Common myeloid progenitor, CD34-positive (primary cell): Measurements from ENCODE around the gene PLPPR1.

Experiments
- CTCF ChIA-PET: fragments of 350-600 bp; sonication (Branson Sonifier 250); formaldehyde crosslinking; loops from one replicate; lab custom pipeline; 2021; ENCODE audit warnings: antibody characterized with exemption; lab: Charles Lee
- POLR2A ChIA-PET: fragments of 350-600 bp; sonication (Branson Sonifier 250); formaldehyde crosslinking; loops from one replicate; lab custom pipeline; 2021; ENCODE audit warnings: antibody characterized with exemption; lab: Charles Lee
- DNase-seq, 3 donors: peaks; one replicate each; pipeline versions ENCODE4 v3.0.0 to v3.0.0-alpha.2; 2013
- H3K27ac ChIP-seq, 2 experiments: 1 replicate in 1 of 2; 2 replicates in 1 of 2; pipeline ENCODE4 v1.7.0; 2013; ENCODE audit warnings: inconsistent platforms in 2 of 2, low read length in 2 of 2, mild to moderate bottlenecking in 2 of 2, low read depth in 1 of 2, moderate library complexity in 1 of 2; ENCODE audit not compliant: severe bottlenecking in 2 of 2, insufficient read depth in 1 of 2, poor library complexity in 1 of 2
- H3K27me3 ChIP-seq, 5 experiments: replicated peaks in 2 of 5; 1 replicate in 3 of 5; 2 replicates in 2 of 5; pipeline versions ENCODE4 v1.6.1 to v1.7.0; 2013; ENCODE audit warnings: low read length in 4 of 5, mild to moderate bottlenecking in 2 of 5, moderate library complexity in 2 of 5, inconsistent platforms in 1 of 5; ENCODE audit not compliant: insufficient read depth in 5 of 5, control insufficient read depth in 4 of 5
- H3K36me3 ChIP-seq, 4 experiments: 1 replicate in 2 of 4; 2 replicates in 2 of 4; pipeline versions ENCODE4 v1.6.1 to v1.7.0; 2013; ENCODE audit warnings: low read length in 3 of 4, control low read depth in 1 of 4, mild to moderate bottlenecking in 1 of 4; ENCODE audit not compliant: control insufficient read depth in 4 of 4, insufficient read depth in 4 of 4
- H3K4me1 ChIP-seq, 4 experiments: 1 replicate in 3 of 4; 2 replicates in 1 of 4; pipeline versions ENCODE4 v1.6.1 to v1.7.1; 2013; ENCODE audit warnings: low read length in 3 of 4, mild to moderate bottlenecking in 3 of 4, control low read depth in 1 of 4, inconsistent platforms in 1 of 4, moderate library complexity in 1 of 4; ENCODE audit not compliant: control insufficient read depth in 4 of 4, insufficient read depth in 4 of 4; ENCODE audit errors: control extremely low read depth in 1 of 4
- H3K4me3 ChIP-seq, 7 experiments: 1 replicate in 4 of 7; 2 replicates in 3 of 7; pipeline versions ENCODE4 v1.5.1 to v1.7.0; 2013; ENCODE audit warnings: mild to moderate bottlenecking in 7 of 7, low read length in 6 of 7, moderate library complexity in 6 of 7, inconsistent platforms in 2 of 7, low read depth in 2 of 7, control low read depth in 1 of 7; ENCODE audit not compliant: insufficient read depth in 4 of 7, control insufficient read depth in 1 of 7; ENCODE audit errors: extremely low read depth in 1 of 7
- H3K9me3 ChIP-seq, 5 experiments: 1 replicate in 4 of 5; 2 replicates in 1 of 5; pipeline versions ENCODE4 v1.6.1 to v1.7.1; 2013; ENCODE audit warnings: low read length in 4 of 5, mild to moderate bottlenecking in 2 of 5, inconsistent platforms in 1 of 5, low read depth in 1 of 5, moderate library complexity in 1 of 5; ENCODE audit not compliant: control insufficient read depth in 4 of 5, insufficient read depth in 2 of 5; ENCODE audit errors: control extremely low read depth in 1 of 5
- WGBS: methylation state at CpG from one replicate; pipeline ENCODE4 v1.1.5; 2013; ENCODE audit not compliant: insufficient coverage; 5-methylcytosine and 5-hydroxymethylcytosine counted together

PLPPR1 gene

DNA sequence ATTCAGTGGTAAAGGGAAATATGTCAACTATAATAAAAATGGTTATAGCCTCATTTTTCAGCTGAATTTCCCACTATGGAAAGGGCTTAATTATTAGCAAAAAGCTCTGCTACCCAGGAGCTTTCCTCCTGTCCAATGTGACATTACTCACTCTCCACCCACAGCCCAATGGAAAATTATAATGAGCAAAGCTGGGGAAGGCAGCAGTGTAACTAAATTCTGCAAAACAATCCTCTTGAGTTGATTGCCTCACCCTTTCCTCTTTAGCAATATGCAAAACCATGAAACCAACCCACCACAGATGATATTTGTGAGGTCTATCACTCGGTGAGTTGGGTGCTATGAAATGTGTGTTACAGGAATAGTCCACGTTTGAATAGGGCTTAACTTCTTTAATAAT is 14.0 kb upstream of the PLPPR1 start:
- Histone ChIP-seq H3K4me1 (no peaks in the 10 kb centered on the region), H3K9me3 (no peaks in the 10 kb centered on the region), H3K36me3 (no peaks in the 10 kb centered on the region), H3K27ac (no peak overlapping the region), H3K4me3 (no peak overlapping the region), H3K27me3 (no peaks in the 10 kb centered on the region)
- WGBS = no CpG with 5 or more reads among the region's 2 CpGs
- ChIA-PET POLR2A (no interaction called here), CTCF (no interaction called here)
- DNase-seq = no peak

DNA sequence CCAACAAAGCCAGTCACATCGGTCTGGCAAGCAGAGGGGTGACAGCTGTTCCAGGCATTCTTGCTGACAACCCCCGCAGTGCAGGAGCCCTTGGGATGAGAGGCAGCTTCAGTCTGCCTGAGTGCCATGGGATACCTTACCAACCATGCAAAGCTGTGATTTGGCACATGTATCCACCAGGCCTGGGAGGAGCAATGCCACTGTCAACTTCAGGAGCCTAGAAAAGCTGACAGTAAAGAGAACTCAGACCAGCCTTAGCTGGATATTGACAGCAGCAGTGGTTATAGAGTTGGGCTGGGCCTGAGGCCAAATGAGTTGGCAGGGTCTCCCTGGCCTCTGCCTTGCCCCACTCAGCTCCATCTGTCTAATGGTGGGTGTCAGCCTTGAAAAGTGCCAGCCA is 10.1 kb upstream of the PLPPR1 start:
- Histone ChIP-seq H3K4me1 (no peaks in the 10 kb centered on the region), H3K27me3 (peaks cover 0 to 3% (median 0%) of the 10 kb centered on the region in 5 experiments), H3K4me3 (no peak overlapping the region), H3K36me3 (no peaks in the 10 kb centered on the region), H3K27ac (no peak overlapping the region), H3K9me3 (no peaks in the 10 kb centered on the region)
- WGBS = 67% methylated on average over 1 of the region's 2 CpGs
- POLR2A ChIA-PET = no interaction called here
- CTCF ChIA-PET = no interaction called here
- no peak for DNase-seq

DNA sequence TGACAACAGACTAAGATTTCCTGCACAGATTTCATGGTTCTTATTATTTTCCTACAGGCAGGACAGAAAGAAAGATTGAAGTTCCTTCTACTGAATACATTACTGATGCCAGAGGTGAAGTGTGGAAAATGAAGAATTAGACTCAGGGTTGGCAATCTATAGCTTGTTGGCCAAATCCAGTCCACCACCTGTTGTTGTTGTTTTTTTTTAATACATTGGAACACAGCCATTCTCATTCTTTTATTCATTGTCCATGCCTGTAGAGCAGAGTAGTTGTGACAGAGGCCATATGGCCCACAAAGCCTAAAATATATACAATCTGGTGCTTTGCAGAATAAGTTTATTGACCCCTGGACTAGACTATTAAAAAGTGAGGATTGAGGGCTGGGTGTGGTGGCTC is 5.8 kb upstream of the PLPPR1 start:
- H3K27me3 ChIP-seq = peaks cover 7 to 28% (median 17%) of the 10 kb centered on the region in 5 experiments
- H3K4me1 ChIP-seq = no peaks in the 10 kb centered on the region
- no peaks in the 10 kb centered on the region for H3K9me3 ChIP-seq
- H3K36me3 ChIP-seq = no peaks in the 10 kb centered on the region
- ChIA-PET POLR2A (no interaction called here), CTCF (no interaction called here)
- H3K27ac ChIP-seq = no peak overlapping the region
- DNase-seq = no peak
- H3K4me3 ChIP-seq = no peak overlapping the region

DNA sequence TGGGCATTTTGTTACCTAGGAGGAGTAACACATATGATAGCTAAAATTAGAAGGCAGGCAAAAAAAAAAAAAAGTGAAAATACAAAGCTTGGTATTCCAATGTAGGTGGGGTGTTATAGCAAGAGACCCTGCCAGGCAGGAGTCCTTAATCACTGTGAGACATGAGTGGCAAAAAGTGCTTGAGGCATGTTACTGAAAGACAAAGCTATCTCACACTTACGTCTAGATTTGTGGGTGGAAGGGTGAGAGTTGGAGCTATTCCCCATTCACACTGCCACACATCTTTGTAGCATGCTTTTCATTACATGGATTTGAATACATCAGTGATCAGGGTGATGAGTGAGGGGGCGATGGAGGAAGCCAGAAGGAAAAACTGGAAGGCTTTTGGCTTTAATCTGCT is 2.6 kb upstream of the PLPPR1 start:
- H3K27me3 ChIP-seq = peaks cover 14 to 60% (median 36%) of the 10 kb centered on the region in 5 experiments
- H3K4me1 ChIP-seq = peaks cover 0 to 10% (median 7%) of the 10 kb centered on the region in 4 experiments
- DNase-seq = no peak
- no CpG with 5 or more reads among the region's 2 CpGs for WGBS
- no peaks in the 10 kb centered on the region for H3K36me3 ChIP-seq
- ChIA-PET POLR2A (no interaction called here), CTCF (no interaction called here)
- no peaks in the 10 kb centered on the region for H3K9me3 ChIP-seq
- H3K27ac ChIP-seq = no peak overlapping the region
- H3K4me3 ChIP-seq = no peak overlapping the region

DNA sequence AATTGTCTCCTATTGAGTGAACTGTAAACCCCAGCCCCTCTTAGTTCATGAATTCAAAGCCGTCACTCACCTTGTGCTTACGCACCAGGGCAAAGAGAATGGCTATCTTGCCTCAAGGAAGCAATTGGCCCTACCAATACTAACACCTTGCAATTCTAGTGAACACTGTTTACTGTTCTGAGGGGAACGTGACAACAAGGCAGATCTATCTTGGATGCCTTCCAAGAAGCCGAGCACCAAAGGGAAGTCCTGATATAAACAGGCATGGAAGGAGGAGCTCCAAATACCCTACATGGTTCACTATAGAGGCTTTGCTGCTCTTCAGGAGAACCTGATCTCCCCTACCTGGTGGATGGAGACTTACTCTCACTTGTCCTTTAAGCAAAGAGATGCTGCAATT is 1.7 kb upstream of the PLPPR1 start:
- peaks cover 18 to 68% (median 41%) of the 10 kb centered on the region in 5 experiments for H3K27me3 ChIP-seq
- peak in 1 of 3 donors; percentile 4 for DNase-seq
- H3K36me3 ChIP-seq = no peaks in the 10 kb centered on the region
- H3K4me3 ChIP-seq = no peak overlapping the region
- H3K9me3 ChIP-seq = no peaks in the 10 kb centered on the region
- H3K4me1 ChIP-seq = peaks cover 0 to 10% (median 7%) of the 10 kb centered on the region in 4 experiments
- no peak overlapping the region for H3K27ac ChIP-seq
- WGBS = 41% methylated on average over 4 of the region's 4 CpGs
- ChIA-PET CTCF (no interaction called here), POLR2A (no interaction called here)

DNA sequence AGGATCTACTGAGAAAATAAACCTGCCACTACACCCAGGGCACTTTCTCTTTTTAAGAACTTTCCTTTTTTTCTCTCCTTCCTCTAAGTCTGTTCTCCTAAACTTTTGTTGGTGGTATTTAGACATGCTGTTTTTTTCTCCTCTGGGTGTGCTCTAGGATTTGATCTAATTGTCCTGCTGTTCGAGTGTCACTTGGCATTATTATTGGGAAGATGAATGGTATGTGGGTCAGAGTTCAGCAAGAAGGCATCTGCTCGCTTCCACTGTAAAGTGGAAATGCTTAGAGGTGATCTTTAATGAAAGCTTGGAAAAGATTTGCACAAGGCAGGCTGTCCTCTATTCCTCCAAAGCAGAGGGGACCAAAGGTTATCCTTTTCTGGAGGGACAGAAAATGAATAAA is 1.3 kb upstream of the PLPPR1 start:
- WGBS = 46% methylated on average over 2 of the region's 2 CpGs

DNA sequence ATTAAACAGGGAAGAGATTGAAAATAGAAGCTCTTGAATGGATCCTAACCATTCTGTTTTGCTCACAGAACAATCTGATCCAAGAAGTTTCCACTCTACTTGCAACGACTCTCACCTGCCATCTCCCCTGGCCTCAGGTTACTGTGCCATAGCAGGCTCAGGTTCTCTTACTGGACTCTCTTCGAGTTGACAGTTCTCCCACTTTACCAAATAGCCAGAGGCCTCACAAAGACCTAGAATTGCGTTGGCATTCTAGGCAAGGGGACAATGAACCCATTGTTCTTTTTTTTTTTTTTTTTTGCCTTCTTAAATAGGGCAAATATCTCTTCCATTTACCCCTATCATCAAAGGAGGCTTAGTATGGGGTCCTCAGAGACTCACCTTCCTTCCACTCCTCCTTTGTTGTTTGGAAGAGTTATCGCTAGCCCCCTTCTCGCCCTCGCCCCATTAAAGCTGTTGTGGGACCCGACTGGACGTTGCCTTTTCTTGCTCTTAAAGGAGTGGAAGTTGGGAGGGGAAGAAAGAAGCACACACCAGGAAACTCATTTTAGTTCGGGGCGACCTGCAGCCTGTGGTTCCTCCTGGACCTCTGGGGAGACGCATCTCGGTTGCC is 688 bp upstream of the PLPPR1 start:
- WGBS = 12% methylated on average over 6 of the region's 12 CpGs
- Histone ChIP-seq H3K27me3 (peaks cover 18 to 76% (median 45%) of the 10 kb centered on the region in 5 experiments), H3K4me3 (peak overlapping the region in 5 of 7 experiments; percentile 25 to 60 (median 56)), H3K27ac (no peak overlapping the region), H3K9me3 (no peaks in the 10 kb centered on the region), H3K4me1 (peaks cover 0 to 10% (median 7%) of the 10 kb centered on the region in 4 experiments), H3K36me3 (no peaks in the 10 kb centered on the region)
- CTCF ChIA-PET = no interaction called here
- POLR2A ChIA-PET = no interaction called here
- DNase-seq = no peak

More for the DNA sequence above, 1.3 kb upstream of the PLPPR1 start:
- CTCF ChIA-PET = no interaction called here
- H3K27me3 ChIP-seq = peaks cover 18 to 72% (median 43%) of the 10 kb centered on the region in 5 experiments
- H3K4me3 ChIP-seq = no peak overlapping the region
- no peaks in the 10 kb centered on the region for H3K36me3 ChIP-seq
- no peak overlapping the region for H3K27ac ChIP-seq
- peaks cover 0 to 10% (median 7%) of the 10 kb centered on the region in 4 experiments for H3K4me1 ChIP-seq
- POLR2A ChIA-PET = no interaction called here
- no peak for DNase-seq
- H3K9me3 ChIP-seq = no peaks in the 10 kb centered on the region
